Panc1 (cell line): ENCODE data around the gene MAPK10. TPM values are rescaled to one million over a fixed set of nuclear protein-coding genes. Genes with fewer than 3 reads are reported as not detected.

Experiments
- ATAC-seq: fragments of 200-7000 bp; cut with Tn5 transposase; 2 replicates; pipeline ENCODE4 v1.9.1; 2020; ENCODE audit warnings: mild to moderate bottlenecking, moderate library complexity
- BruUV-seq: library from RNA; stranded (reverse); fragments of 400-500 nt; replicated peaks from 2 replicates; lab custom pipeline; 2021; lab: Mats Ljungman, UMichigan
- CTCF ChIA-PET: fragments of 300-600 bp; sonication (Branson Sonifier 250); formaldehyde crosslinking; loops from one replicate; lab custom pipeline; 2022; ENCODE audit warnings: antibody characterized with exemption; lab: Charles Lee
- POLR2A ChIA-PET: fragments of 300-600 bp; sonication (Branson Sonifier 250); formaldehyde crosslinking; loops from one replicate; lab custom pipeline; 2022; ENCODE audit warnings: antibody characterized with exemption; lab: Charles Lee
- DNase-seq: peaks from one replicate; pipeline ENCODE4 v3.0.0-alpha.2; 2010; ENCODE audit warnings: low read depth, low spot score
- H3K27ac ChIP-seq: 2 replicates; pipeline ENCODE4 v1.5.1; 2011; ENCODE audit warnings: mild to moderate bottlenecking, low read length, inconsistent platforms
- H3K27me3 ChIP-seq: fragments of 200-500 bp; sonication (Bioruptor generic); 2 replicates; pipeline ENCODE4 v1.6.0; 2014; ENCODE audit warnings: low read length, inconsistent platforms; ENCODE audit not compliant: control insufficient read depth, insufficient read depth
- H3K36me3 ChIP-seq: fragments of 200-500 bp; sonication (Bioruptor generic); 2 replicates; pipeline ENCODE4 v1.5.1; 2014; ENCODE audit warnings: inconsistent platforms, mild to moderate bottlenecking, low read length, moderate library complexity; ENCODE audit not compliant: control insufficient read depth, insufficient read depth
- H3K4me1 ChIP-seq: 2 replicates; pipeline ENCODE4 v1.5.1; 2011; ENCODE audit warnings: inconsistent platforms, mild to moderate bottlenecking, low read length, moderate library complexity; ENCODE audit not compliant: control insufficient read depth, insufficient read depth
- H3K4me3 ChIP-seq, 2 experiments: 2 replicates each; pipeline ENCODE4 v1.5.1; 2011 to 2012; ENCODE audit warnings: low read depth in 2 of 2, low read length in 2 of 2, mild to moderate bottlenecking in 2 of 2, inconsistent platforms in 1 of 2, moderate library complexity in 1 of 2
- H3K9me3 ChIP-seq: fragments of 200-500 bp; sonication (Bioruptor generic); 2 replicates; pipeline ENCODE4 v1.5.1; 2014; ENCODE audit warnings: low read depth, mild to moderate bottlenecking, inconsistent platforms, low read length, moderate library complexity; ENCODE audit not compliant: control insufficient read depth, insufficient read depth
- CTCF ChIP-seq: fragments of 450-650 bp; IDR thresholded peaks from 2 replicates; pipeline ENCODE4 v1.5.1; 2017; ENCODE audit warnings: mild to moderate bottlenecking
- POLR2AphosphoS5 ChIP-seq: IDR thresholded peaks from 2 replicates; pipeline ENCODE4 v1.6.1; 2012; ENCODE audit warnings: mild to moderate bottlenecking, low read depth, low read length, moderate library complexity
- REST ChIP-seq, 2 experiments: IDR thresholded peaks; 2 replicates each; pipeline ENCODE4 v1.6.1; 2011 to 2012; ENCODE audit warnings: low read depth in 2 of 2, control low read depth in 1 of 2, low read length in 1 of 2, mild to moderate bottlenecking in 1 of 2, moderate library complexity in 1 of 2; ENCODE audit not compliant: insufficient read depth in 1 of 2
- SIN3A ChIP-seq: IDR thresholded peaks from 2 replicates; pipeline ENCODE4 v1.6.1; 2012; ENCODE audit warnings: low read depth, mild to moderate bottlenecking, low read length, moderate library complexity, borderline replicate concordance; ENCODE audit not compliant: insufficient read depth
- TCF7L2 ChIP-seq: IDR thresholded peaks from 2 replicates; pipeline ENCODE4 v1.6.1; 2011; ENCODE audit warnings: mild to moderate bottlenecking, low read depth, low read length, inconsistent platforms
- in situ Hi-C: cut with HindIII; loops from 2 replicates; pipeline ENCODE4 v1.10.0; 2016; ENCODE audit warnings: low sequenced_read_pairs, low pct_unique_long_range_greater_than_20kb
- intact Hi-C: fragments of 100-400 bp; cut with micrococcal nuclease; formaldehyde crosslinking; loops from one replicate; pipeline ENCODE4 v1.10.0; 2022; ENCODE audit not compliant: unreplicated experiment
- total RNA-seq: library from RNA; stranded (reverse); gene quantifications from one replicate; pipeline ENCODE4 v1.2.1, GENCODE V29; 2021; ENCODE audit not compliant: unreplicated experiment

Gene MAPK10
- total RNA-seq, 1 experiment from 2014 or later = 0.85 TPM

- Histone ChIP-seq H3K9me3 (no peaks in the 10 kb centered on the region), H3K36me3 (no peaks in the 10 kb centered on the region), H3K27ac (no peak overlapping the region), H3K4me3 (no peak overlapping the region), H3K4me1 (no peaks in the 10 kb centered on the region), H3K27me3 (no peaks in the 10 kb centered on the region)
- in situ Hi-C loops (no loop called here), intact Hi-C loops (no loop called here)
- DNase-seq = no peak
- no peak for ATAC-seq
- ChIA-PET CTCF (no interaction called here), POLR2A (no interaction called here)
- BruUV-seq = no TSS peak
- TF ChIP-seq CTCF = no peak
- TF ChIP-seq POLR2AphosphoS5 = no peak
- no peak for TF ChIP-seq SIN3A
- TF ChIP-seq REST (IDR thresholded peaks at IDR 0.05; ENCODE audit: insufficient read depth in 1 of 2, low read depth in 2 of 2, low read length in 1 of 2) = no peak
- no peak for TF ChIP-seq TCF7L2
Observed at GRCh38 chr4:86007042-86007441, 352.8 kb downstream of the MAPK10 start.

- TF ChIP-seq TCF7L2 = no peak
- no peak for TF ChIP-seq CTCF
- TF ChIP-seq POLR2AphosphoS5 = no peak
- no peak for TF ChIP-seq REST (IDR thresholded peaks at IDR 0.05; ENCODE audit: insufficient read depth in 1 of 2, low read depth in 2 of 2, low read length in 1 of 2)
- TF ChIP-seq SIN3A = no peak
- POLR2A ChIA-PET = no interaction called here
- no peak for DNase-seq
Observed at GRCh38 chr4:86006057-86006456, 353.8 kb downstream of the MAPK10 start.

More at GRCh38 chr4:86006057-86006456, 353.8 kb downstream of the MAPK10 start:
- no peak for ATAC-seq
- in situ Hi-C loops = no loop called here
- Histone ChIP-seq H3K4me3 (no peak overlapping the region), H3K36me3 (no peaks in the 10 kb centered on the region), H3K4me1 (no peaks in the 10 kb centered on the region), H3K9me3 (no peaks in the 10 kb centered on the region), H3K27me3 (no peaks in the 10 kb centered on the region), H3K27ac (no peak overlapping the region)
- intact Hi-C loops = no loop called here
- CTCF ChIA-PET = no interaction called here
- BruUV-seq = no TSS peak
